ENCODE results near the gene BMS1. TPM values are rescaled to one million over a fixed set of nuclear protein-coding genes. Genes with fewer than 3 reads are reported as not detected.

Gene BMS1
- total RNA-seq, 1 experiment from 2014 or later, result 40.0 TPM

DNA sequence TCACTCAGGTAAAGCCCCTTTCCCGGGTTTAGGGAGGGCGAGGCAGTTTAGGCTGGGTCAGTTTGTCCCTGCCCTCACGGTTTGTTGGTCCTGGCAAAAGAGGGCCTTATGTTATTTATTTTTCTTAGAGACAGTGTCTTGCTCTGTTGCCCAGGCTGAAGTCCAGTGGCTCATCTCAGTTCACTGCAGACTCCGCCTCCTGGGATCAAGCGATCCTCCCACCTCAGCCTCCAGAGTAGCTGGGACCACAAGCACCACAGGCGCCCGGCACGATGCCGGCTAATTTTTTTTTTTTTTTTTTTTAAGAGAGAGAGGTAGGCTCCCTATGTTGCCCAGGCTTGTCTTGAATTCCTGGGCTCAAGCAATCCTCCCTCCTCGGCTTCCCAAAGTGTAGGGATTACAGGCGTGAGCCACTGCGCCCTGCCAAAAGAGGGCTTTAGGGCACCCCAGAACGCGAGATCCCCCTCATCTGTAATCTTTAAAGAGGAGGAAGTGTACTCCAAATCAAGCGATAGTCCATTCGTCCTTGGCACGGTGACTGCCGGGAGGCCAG lies 626 bp upstream of the BMS1 start (continued):
- no peak for TF ChIP-seq POLR2AphosphoS5 (IDR thresholded peaks at IDR 0.05; ENCODE audit: low read depth, low read length)
- TF ChIP-seq TCF7L2 (IDR thresholded peaks at IDR 0.05; ENCODE audit: borderline replicate concordance, extremely low read depth, insufficient read depth, insufficient read length), result no peak

DNA sequence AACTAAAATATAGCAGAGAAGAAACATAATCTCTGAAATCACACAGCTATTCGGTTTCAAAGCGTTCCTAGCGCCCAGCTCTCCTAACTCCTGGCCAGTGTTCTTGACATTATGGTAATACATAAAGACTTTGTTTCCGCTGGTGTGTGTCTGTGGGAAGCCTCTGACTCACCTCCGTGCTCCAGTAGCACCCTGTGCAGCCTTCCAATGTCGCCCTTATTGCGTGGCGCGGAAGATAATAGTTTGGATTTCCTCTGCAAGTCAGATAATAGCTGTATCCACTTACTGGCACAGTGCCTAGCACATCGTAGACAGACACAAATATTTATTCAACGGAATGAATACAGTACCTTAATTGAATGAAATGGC lies 570 bp downstream of the BMS1 start:
- TSS peak; percentile 67 for BruUV-seq (replicated peaks)
- peaks cover 49% of the 10 kb centered on the region for H3K79me2 ChIP-seq (ENCODE audit: insufficient read depth, low read length)
- H3K9ac ChIP-seq (ENCODE audit: low read length), result peak overlapping the region; percentile 90
- ChIA-PET CTCF (interaction anchor here (1.7 kb wide), 1 partner anchor 30 kb away, joined by 6 read pairs; no protein-coding TSS in a partner anchor), POLR2A (interaction anchor here (2.2 kb wide), 1 partner anchor 29 kb away, joined by 12 read pairs; no protein-coding TSS in a partner anchor), RAD21 (ENCODE audit: low non-redundant PET in 1 of 2, low total read pairs in 2 of 2, uncharacterized antibody in 2 of 2, unreplicated experiment in 2 of 2) (interaction anchor here in 1 of 2 experiments (1.1 to 1.6 kb wide), 2 partner anchors 26 to 30 kb away, joined by 4 read pairs; no protein-coding TSS in a partner anchor)
- peak; percentile 14; the same call in 1 of the 2 replicates for ATAC-seq
- no peak overlapping the region for H2AFZ ChIP-seq (ENCODE audit: low read depth, low read length, poor library complexity, severe bottlenecking)
- peaks cover 14 to 19% of the 10 kb centered on the region in 2 experiments; a peak in 3 of 4 replicates for H3K4me1 ChIP-seq (ENCODE audit: control insufficient read depth in 1 of 2, insufficient read depth in 2 of 2, low read length in 2 of 2)
- H3K36me3 ChIP-seq (ENCODE audit: control insufficient read depth in 1 of 2, insufficient read depth in 2 of 2, low read length in 2 of 2), result peaks cover 23 to 33% of the 10 kb centered on the region in 2 experiments
- intact Hi-C loops (cut with micrococcal nuclease), result loop anchor here (2.0 kb wide), 1 partner anchor 30 kb away; no protein-coding TSS in a partner anchor
- H3K4me2 ChIP-seq (ENCODE audit: low read length), result peak overlapping the region; percentile 85
- H3K4me3 ChIP-seq (replicated peaks in 1 of 2; ENCODE audit: low read depth in 1 of 2, low read length in 2 of 2), result peak overlapping the region; percentile 87 to 99
- H3K27ac ChIP-seq (ENCODE audit: low read depth, low read length), result peak overlapping the region; percentile 94
- H3K27me3 ChIP-seq (ENCODE audit: insufficient read depth, low read length), result no peaks in the 10 kb centered on the region
- no peaks in the 10 kb centered on the region for H3K9me2 ChIP-seq (ENCODE audit: insufficient read depth)
- H4K20me1 ChIP-seq (ENCODE audit: insufficient read depth), result peaks cover 9% of the 10 kb centered on the region; the same call in 1 of the 2 replicates
- H3K9me3 ChIP-seq (ENCODE audit: control insufficient read depth in 1 of 2, insufficient read depth in 1 of 2, low read depth in 1 of 2, low read length in 2 of 2), result no peaks in the 10 kb centered on the region
- TF ChIP-seq EGR1 (IDR thresholded peaks at IDR 0.05; ENCODE audit: low read depth), result no peak
- TF ChIP-seq, protein P1, sequence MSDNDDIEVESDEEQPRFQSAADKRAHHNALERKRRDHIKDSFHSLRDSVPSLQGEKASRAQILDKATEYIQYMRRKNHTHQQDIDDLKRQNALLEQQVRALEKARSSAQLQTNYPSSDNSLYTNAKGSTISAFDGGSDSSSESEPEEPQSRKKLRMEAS (IDR thresholded peaks at IDR 0.05), result no peak
- TF ChIP-seq ELF1 (IDR thresholded peaks at IDR 0.05; ENCODE audit: borderline replicate concordance, low read depth), result no peak
- TF ChIP-seq EZH2phosphoT487 (IDR thresholded peaks at IDR 0.05; ENCODE audit: borderline replicate concordance), result no peak
- TF ChIP-seq, protein P2, sequence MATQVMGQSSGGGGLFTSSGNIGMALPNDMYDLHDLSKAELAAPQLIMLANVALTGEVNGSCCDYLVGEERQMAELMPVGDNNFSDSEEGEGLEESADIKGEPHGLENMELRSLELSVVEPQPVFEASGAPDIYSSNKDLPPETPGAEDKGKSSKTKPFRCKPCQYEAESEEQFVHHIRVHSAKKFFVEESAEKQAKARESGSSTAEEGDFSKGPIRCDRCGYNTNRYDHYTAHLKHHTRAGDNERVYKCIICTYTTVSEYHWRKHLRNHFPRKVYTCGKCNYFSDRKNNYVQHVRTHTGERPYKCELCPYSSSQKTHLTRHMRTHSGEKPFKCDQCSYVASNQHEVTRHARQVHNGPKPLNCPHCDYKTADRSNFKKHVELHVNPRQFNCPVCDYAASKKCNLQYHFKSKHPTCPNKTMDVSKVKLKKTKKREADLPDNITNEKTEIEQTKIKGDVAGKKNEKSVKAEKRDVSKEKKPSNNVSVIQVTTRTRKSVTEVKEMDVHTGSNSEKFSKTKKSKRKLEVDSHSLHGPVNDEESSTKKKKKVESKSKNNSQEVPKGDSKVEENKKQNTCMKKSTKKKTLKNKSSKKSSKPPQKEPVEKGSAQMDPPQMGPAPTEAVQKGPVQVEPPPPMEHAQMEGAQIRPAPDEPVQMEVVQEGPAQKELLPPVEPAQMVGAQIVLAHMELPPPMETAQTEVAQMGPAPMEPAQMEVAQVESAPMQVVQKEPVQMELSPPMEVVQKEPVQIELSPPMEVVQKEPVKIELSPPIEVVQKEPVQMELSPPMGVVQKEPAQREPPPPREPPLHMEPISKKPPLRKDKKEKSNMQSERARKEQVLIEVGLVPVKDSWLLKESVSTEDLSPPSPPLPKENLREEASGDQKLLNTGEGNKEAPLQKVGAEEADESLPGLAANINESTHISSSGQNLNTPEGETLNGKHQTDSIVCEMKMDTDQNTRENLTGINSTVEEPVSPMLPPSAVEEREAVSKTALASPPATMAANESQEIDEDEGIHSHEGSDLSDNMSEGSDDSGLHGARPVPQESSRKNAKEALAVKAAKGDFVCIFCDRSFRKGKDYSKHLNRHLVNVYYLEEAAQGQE (IDR thresholded peaks at IDR 0.05; ENCODE audit: low read depth), result no peak
- no peak for TF ChIP-seq POLR2A (IDR thresholded peaks at IDR 0.05; ENCODE audit: borderline replicate concordance, extremely low read depth, insufficient read depth, insufficient read length)
- no peak for TF ChIP-seq RAD21 (IDR thresholded peaks at IDR 0.05; ENCODE audit: low read depth)
- TF ChIP-seq CEBPB (IDR thresholded peaks at IDR 0.05; ENCODE audit: low read depth), result no peak
- TF ChIP-seq POLR2AphosphoS5 (IDR thresholded peaks at IDR 0.05; ENCODE audit: low read depth, low read length), result no peak
- DNase-seq (ENCODE audit: low read depth, low spot score), result no peak
